NT2/D1 (cell line): ENCODE data around the gene CNOT4.

Experiments
- DNase-seq: peaks from one replicate; pipeline ENCODE4 v3.0.0-alpha.2; 2011; ENCODE audit warnings: low read depth, low spot score
- H3K27me3 ChIP-seq: 2 replicates; pipeline ENCODE4 v1.6.0; 2011; ENCODE audit warnings: mild to moderate bottlenecking; ENCODE audit not compliant: insufficient read length, insufficient read depth
- H3K36me3 ChIP-seq: 2 replicates; pipeline ENCODE4 v1.6.1; 2011; ENCODE audit warnings: mild to moderate bottlenecking, low read length, mixed read lengths; ENCODE audit not compliant: insufficient read depth, insufficient read length
- H3K4me1 ChIP-seq: 2 replicates; pipeline ENCODE4 v1.5.1; 2011; ENCODE audit not compliant: insufficient read depth, insufficient read length
- H3K4me3 ChIP-seq: 2 replicates; pipeline ENCODE4 v1.5.1; 2011; ENCODE audit warnings: low read depth; ENCODE audit not compliant: insufficient read length
- H3K9ac ChIP-seq: 2 replicates; pipeline ENCODE4 v1.6.0; 2011; ENCODE audit warnings: low read depth; ENCODE audit not compliant: insufficient read length
- H3K9me3 ChIP-seq: 2 replicates; pipeline ENCODE4 v1.5.1; 2011; ENCODE audit warnings: mild to moderate bottlenecking, low read length; ENCODE audit not compliant: insufficient read depth
- SUZ12 ChIP-seq: IDR thresholded peaks from 2 replicates; pipeline ENCODE4 v1.6.1; 2011; ENCODE audit not compliant: insufficient read length, insufficient read depth; ENCODE audit errors: extremely low read depth
- YY1 ChIP-seq: IDR thresholded peaks from 2 replicates; pipeline ENCODE4 v1.6.1; 2011; ENCODE audit not compliant: insufficient read length, insufficient read depth
- ZNF274 ChIP-seq: IDR thresholded peaks from 2 replicates; pipeline ENCODE4 v1.6.1; 2011; ENCODE audit warnings: mild to moderate bottlenecking, low read depth, low read length

Gene CNOT4

DNA sequence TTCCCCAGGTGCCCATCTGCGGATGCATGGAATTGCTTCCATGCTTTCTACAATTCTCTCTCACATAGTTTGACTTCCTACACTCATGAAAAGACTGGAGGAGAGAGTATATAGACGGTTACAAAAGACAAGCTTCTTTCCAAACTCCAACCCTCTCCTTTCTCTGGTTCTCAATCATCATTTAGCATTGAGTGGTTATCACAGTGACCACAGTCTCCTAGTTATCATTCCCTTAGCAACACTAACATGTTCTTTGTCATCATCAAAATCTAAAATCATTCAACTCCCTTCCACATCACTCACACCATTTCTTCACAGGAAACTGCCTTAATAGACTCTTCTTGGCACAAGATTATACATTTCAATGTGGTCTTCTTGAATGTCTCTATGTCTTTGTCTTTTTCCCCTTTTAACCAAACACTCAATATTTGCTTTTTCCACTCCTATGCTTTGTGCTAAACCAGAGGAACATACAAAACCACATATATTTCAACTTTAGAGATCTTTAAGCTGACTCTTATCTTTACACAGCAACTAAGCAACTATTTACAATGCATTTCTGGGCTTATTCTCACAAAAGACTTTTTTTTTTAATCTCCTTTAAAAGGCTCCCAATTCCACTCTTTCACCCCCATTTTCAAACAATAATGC, 126.3 kb downstream of the CNOT4 start:
- H3K36me3 ChIP-seq: no peaks in the 10 kb centered on the region
- no peak for DNase-seq
- H3K4me1 ChIP-seq: no peaks in the 10 kb centered on the region
- no peak overlapping the region for H3K9ac ChIP-seq
- H3K9me3 ChIP-seq: no peaks in the 10 kb centered on the region
- TF ChIP-seq ZNF274 (no peak), YY1 (no peak)
- H3K4me3 ChIP-seq: no peak overlapping the region
- no peaks in the 10 kb centered on the region for H3K27me3 ChIP-seq

DNA sequence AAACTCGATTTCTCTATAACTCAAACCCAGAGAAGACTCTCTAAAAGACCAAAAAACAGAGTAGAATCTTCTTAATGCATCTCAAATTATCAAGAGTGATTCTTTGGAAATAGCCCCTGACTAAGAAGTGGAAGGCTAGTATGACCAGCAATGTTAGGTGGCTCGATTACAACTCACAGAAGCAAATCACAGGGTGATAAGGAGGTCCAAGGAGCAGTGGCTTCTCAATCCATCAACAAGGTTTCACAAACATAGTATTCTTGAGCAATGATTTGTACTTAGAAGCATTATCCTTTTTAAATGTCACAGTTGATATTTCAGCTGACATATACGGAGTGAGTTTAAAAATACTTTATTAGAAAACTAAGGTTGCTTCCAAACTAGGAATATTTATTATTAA, 127.7 kb downstream of the CNOT4 start:
- Histone ChIP-seq H3K27me3 (no peaks in the 10 kb centered on the region), H3K9me3 (no peaks in the 10 kb centered on the region), H3K36me3 (no peaks in the 10 kb centered on the region), H3K9ac (no peak overlapping the region), H3K4me1 (no peaks in the 10 kb centered on the region), H3K4me3 (no peak overlapping the region)
- no peak for DNase-seq
- no peak for TF ChIP-seq ZNF274
- TF ChIP-seq YY1: no peak
- no peak for TF ChIP-seq SUZ12

DNA sequence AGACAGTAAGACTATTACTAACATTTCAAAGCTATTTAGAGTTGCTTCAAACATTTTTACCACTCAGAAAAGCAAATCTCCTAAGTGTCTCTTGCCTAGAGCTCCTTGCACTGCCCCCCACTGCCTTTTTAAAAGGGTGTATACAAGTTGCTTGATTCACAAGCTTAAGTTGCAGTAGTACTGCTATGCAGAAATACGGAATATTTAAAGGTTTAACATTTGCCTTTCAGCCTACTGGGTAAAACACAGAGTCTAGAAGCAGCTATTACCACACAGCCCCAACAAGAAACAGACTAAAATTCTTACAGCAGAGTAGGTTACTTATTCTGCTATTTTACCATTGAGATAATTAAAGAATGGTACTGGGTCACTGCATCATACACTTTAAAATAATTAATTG, 128.5 kb downstream of the CNOT4 start:
- Histone ChIP-seq H3K9me3 (no peaks in the 10 kb centered on the region), H3K27me3 (no peaks in the 10 kb centered on the region), H3K4me1 (no peaks in the 10 kb centered on the region), H3K4me3 (no peak overlapping the region), H3K9ac (no peak overlapping the region), H3K36me3 (no peaks in the 10 kb centered on the region)
- TF ChIP-seq YY1: no peak
- TF ChIP-seq ZNF274: no peak
- no peak for TF ChIP-seq SUZ12
- DNase-seq: no peak

DNA sequence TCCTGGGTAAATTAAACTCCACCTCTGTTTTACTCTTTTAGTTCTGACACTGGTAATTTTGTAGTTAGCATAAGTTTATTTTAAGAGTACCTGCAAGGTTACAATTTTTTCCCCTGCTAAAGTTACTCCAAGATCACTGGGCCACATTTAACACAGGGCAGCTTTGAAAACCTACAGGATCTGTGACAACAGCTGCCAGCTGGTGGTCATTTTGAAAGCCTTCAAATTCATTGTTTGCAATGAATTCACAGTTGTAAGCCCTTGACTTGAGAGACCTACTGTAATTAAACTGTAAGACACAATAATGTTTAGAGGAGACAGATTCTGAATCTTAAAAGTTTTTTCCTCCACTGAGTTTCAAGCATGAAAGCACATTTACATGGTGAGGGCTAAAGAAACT, 129.6 kb downstream of the CNOT4 start:
- no peaks in the 10 kb centered on the region for H3K4me1 ChIP-seq
- H3K27me3 ChIP-seq: no peaks in the 10 kb centered on the region
- H3K9ac ChIP-seq: no peak overlapping the region
- no peaks in the 10 kb centered on the region for H3K36me3 ChIP-seq
- H3K9me3 ChIP-seq: no peaks in the 10 kb centered on the region
- no peak for DNase-seq
- TF ChIP-seq ZNF274: no peak
- TF ChIP-seq SUZ12: no peak
- TF ChIP-seq YY1: no peak
- no peak overlapping the region for H3K4me3 ChIP-seq

DNA sequence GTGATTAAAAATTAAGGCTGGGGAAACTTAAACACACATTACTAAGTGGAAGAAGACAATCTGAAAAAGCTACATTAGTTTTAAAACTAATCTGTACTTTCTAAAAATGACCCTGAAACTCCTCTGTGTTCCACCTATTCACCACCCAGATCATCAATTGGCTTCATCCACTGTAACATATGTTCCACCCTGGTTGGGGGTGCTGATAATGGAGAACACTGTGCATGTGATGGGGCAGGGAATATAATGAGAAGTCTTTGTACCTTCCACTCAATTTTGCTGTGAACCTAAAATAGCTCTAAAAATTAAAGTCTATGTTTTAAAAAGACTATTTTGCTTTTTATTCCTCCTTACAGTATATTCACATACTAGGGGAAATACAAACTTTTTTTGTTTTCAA, 132.7 kb downstream of the CNOT4 start:
- no peak for TF ChIP-seq YY1
- no peak for TF ChIP-seq SUZ12

DNA sequence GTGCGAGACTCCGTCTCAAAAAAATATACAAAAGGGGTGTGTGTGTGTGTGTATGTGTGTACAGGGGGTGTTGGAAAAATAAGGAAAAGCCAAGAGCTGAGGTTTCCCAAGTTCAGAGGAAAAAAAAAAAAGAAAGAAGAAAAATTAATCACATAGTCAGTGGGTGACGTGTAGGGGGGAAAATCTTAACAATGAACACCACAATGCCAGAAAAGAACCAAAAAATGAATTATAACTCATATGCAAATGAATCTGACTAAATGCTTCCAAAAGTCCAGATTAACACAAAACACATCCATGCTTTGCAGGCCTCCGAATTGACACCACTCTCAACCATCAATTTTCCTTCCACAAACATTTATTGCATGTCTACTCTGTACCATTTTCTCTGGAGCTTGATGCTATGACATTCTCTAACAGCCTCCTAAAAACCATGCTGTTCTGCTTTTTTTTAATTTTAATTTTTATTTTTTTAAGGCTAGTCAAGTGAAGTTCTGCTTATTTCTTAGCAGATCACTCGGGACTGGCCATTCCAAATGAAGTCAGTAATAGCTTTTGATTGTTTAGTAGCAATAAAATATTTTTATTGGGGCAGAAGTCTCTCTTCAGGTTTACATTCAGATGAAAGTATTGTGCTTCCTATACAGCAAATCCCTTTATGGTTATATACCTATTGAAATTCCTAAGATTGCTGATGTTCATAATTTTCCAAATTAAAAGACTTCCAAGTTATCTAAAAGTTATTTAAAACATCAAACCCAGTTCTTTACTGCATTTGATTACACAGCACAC, 133.8 kb downstream of the CNOT4 start:
- Histone ChIP-seq H3K4me1 (no peaks in the 10 kb centered on the region), H3K27me3 (no peaks in the 10 kb centered on the region), H3K9ac (no peak overlapping the region), H3K4me3 (no peak overlapping the region), H3K9me3 (no peaks in the 10 kb centered on the region), H3K36me3 (no peaks in the 10 kb centered on the region)
- TF ChIP-seq YY1 (no peak), ZNF274 (no peak), SUZ12 (no peak)
- no peak for DNase-seq

More for the DNA sequence above, 132.7 kb downstream of the CNOT4 start:
- Histone ChIP-seq H3K9me3 (no peaks in the 10 kb centered on the region), H3K4me3 (no peak overlapping the region), H3K4me1 (no peaks in the 10 kb centered on the region), H3K9ac (no peak overlapping the region), H3K36me3 (no peaks in the 10 kb centered on the region), H3K27me3 (no peaks in the 10 kb centered on the region)
- DNase-seq: no peak

DNA sequence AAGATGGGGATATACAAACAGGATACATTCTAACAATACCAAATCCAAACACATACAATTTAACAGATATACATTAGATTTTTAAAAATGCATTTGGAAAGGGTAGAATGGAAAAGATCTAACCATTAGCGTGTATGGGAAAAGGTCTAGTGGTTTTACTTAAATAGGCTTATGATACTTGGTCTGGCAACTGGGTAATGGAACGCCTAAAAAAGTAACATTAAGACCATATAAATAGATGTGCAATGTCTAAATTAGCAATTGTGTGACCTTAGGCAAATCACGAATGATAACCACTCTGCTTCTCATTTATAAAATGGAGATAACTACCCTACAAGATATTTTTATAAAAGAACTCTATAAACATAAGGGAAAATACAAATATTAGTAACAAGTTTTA, 135.2 kb downstream of the CNOT4 start:
- no peaks in the 10 kb centered on the region for H3K9me3 ChIP-seq

More for the DNA sequence above, 135.2 kb downstream of the CNOT4 start:
- H3K27me3 ChIP-seq: no peaks in the 10 kb centered on the region
- TF ChIP-seq YY1: no peak
- no peak for TF ChIP-seq ZNF274
- TF ChIP-seq SUZ12: no peak
- H3K4me3 ChIP-seq: no peak overlapping the region
- H3K36me3 ChIP-seq: no peaks in the 10 kb centered on the region
- H3K4me1 ChIP-seq: no peaks in the 10 kb centered on the region
- no peak overlapping the region for H3K9ac ChIP-seq
- no peak for DNase-seq
